OCI-LY3 (cell line): ENCODE results near the gene NHERF2.

Experiments used
- H2AFZ ChIP-seq: fragments of 200-600, 300-600 bp; shearing (Covaris generic); 2 replicates; pipeline ENCODE4 v1.6.0; 2014; ENCODE audit warnings: antibody characterized with exemption, low read depth, low read length
- H3K27ac ChIP-seq: fragments of 200-600, 300-600 bp; sonication (generic); 2 replicates; pipeline ENCODE4 v1.5.1; 2014; ENCODE audit warnings: mild to moderate bottlenecking, low read length, moderate library complexity, mixed read lengths
- H3K27me3 ChIP-seq: fragments of 200-600, 300-600 bp; sonication (generic); 2 replicates; pipeline ENCODE4 v1.6.1; 2014; ENCODE audit warnings: low read depth, low read length, mixed read lengths
- H3K36me3 ChIP-seq: fragments of 200-600, 300-600 bp; sonication (generic); replicated peaks from 2 replicates; pipeline ENCODE3; 2014; ENCODE audit warnings: low read depth, low read length, mixed read lengths
- H3K4me1 ChIP-seq: fragments of 300-600, 200-600 bp; sonication (generic); 2 replicates; pipeline ENCODE4 v1.6.1; 2014; ENCODE audit warnings: low read length, mixed read lengths
- H3K4me2 ChIP-seq: fragments of 200-600, 300-600 bp; sonication (generic); 2 replicates; pipeline ENCODE4 v1.6.1; 2014; ENCODE audit warnings: low read length, mixed read lengths
- H3K4me3 ChIP-seq: fragments of 300-600, 200-600 bp; sonication (generic); 2 replicates; pipeline ENCODE4 v1.5.1; 2014; ENCODE audit warnings: antibody characterized with exemption, mild to moderate bottlenecking, low read length, moderate library complexity
- H3K79me2 ChIP-seq: fragments of 300-600, 200-600 bp; shearing (Covaris generic); 2 replicates; pipeline ENCODE4 v1.6.1; 2014; ENCODE audit warnings: mild to moderate bottlenecking, low read length, mixed read lengths
- H3K9ac ChIP-seq: fragments of 300-600, 200-600 bp; shearing (Covaris generic); 2 replicates; pipeline ENCODE4 v1.6.0; 2014; ENCODE audit warnings: mild to moderate bottlenecking, low read length, moderate library complexity
- H3K9me3 ChIP-seq: fragments of 200-600, 300-600 bp; shearing (Covaris generic); 2 replicates; pipeline ENCODE4 v1.6.1; 2014; ENCODE audit warnings: low read length, mixed read lengths; ENCODE audit not compliant: insufficient read depth
- H4K20me1 ChIP-seq: fragments of 200-600, 300-600 bp; sonication (generic); 2 replicates; pipeline ENCODE4 v1.6.1; 2016; ENCODE audit warnings: low read length, mixed read lengths; ENCODE audit not compliant: insufficient read depth
- CTCF ChIP-seq: fragments of 200-600, 300-600 bp; sonication (generic); IDR thresholded peaks from 2 replicates; pipeline ENCODE4 v1.5.1; 2014; ENCODE audit warnings: antibody characterized with exemption, low read length, low read depth
- EZH2phosphoT487 ChIP-seq: fragments of 200-600 bp; shearing (Covaris generic); IDR thresholded peaks from 2 replicates; pipeline ENCODE4 v1.6.1; 2018; ENCODE audit warnings: antibody characterized with exemption, mixed run types, low read depth

Gene NHERF2

GRCh38 chr16:2034696-2035430 is 8.2 kb downstream of the NHERF2 start:
- H3K9ac ChIP-seq = no peak overlapping the region
- H3K4me3 ChIP-seq = no peak overlapping the region
- no peaks in the 10 kb centered on the region for H3K79me2 ChIP-seq
- H3K4me2 ChIP-seq = no peak overlapping the region
- H3K27me3 ChIP-seq = no peaks in the 10 kb centered on the region
- H3K36me3 ChIP-seq = no peaks in the 10 kb centered on the region
- no peak for TF ChIP-seq CTCF
- no peak for TF ChIP-seq EZH2phosphoT487
- H4K20me1 ChIP-seq = no peaks in the 10 kb centered on the region
- H3K9me3 ChIP-seq = no peaks in the 10 kb centered on the region
- peaks cover 9% of the 10 kb centered on the region for H3K4me1 ChIP-seq
- H3K27ac ChIP-seq = no peak overlapping the region
- H2AFZ ChIP-seq = no peak overlapping the region

GRCh38 chr16:2035431-2036199 is 8.9 kb downstream of the NHERF2 start:
- Histone ChIP-seq H3K9ac (no peak overlapping the region), H3K27ac (no peak overlapping the region), H2AFZ (no peak overlapping the region), H3K4me3 (no peak overlapping the region), H3K4me2 (no peak overlapping the region), H3K4me1 (peaks cover 9% of the 10 kb centered on the region), H4K20me1 (no peaks in the 10 kb centered on the region), H3K27me3 (no peaks in the 10 kb centered on the region), H3K36me3 (no peaks in the 10 kb centered on the region), H3K79me2 (no peaks in the 10 kb centered on the region), H3K9me3 (no peaks in the 10 kb centered on the region)
- TF ChIP-seq EZH2phosphoT487 (no peak), CTCF (no peak)

GRCh38 chr16:2036200-2036966 is 9.7 kb downstream of the NHERF2 start:
- Histone ChIP-seq H3K9me3 (no peaks in the 10 kb centered on the region), H3K79me2 (no peaks in the 10 kb centered on the region), H2AFZ (no peak overlapping the region), H4K20me1 (no peaks in the 10 kb centered on the region), H3K36me3 (no peaks in the 10 kb centered on the region), H3K4me1 (peaks cover 9% of the 10 kb centered on the region), H3K27me3 (no peaks in the 10 kb centered on the region), H3K4me3 (no peak overlapping the region), H3K9ac (no peak overlapping the region), H3K27ac (no peak overlapping the region), H3K4me2 (no peak overlapping the region)
- TF ChIP-seq EZH2phosphoT487 (no peak), CTCF (no peak)

GRCh38 chr16:2037115-2037514 is 10.4 kb downstream of the NHERF2 start:
- H3K9ac ChIP-seq = no peak overlapping the region
- no peak overlapping the region for H3K4me3 ChIP-seq
- H2AFZ ChIP-seq = no peak overlapping the region
- no peak for TF ChIP-seq EZH2phosphoT487
- TF ChIP-seq CTCF = no peak
- H3K36me3 ChIP-seq = no peaks in the 10 kb centered on the region
- no peak overlapping the region for H3K27ac ChIP-seq
- H3K9me3 ChIP-seq = no peaks in the 10 kb centered on the region
- H3K4me2 ChIP-seq = no peak overlapping the region
- peaks cover 8% of the 10 kb centered on the region for H3K4me1 ChIP-seq
- H3K79me2 ChIP-seq = no peaks in the 10 kb centered on the region
- H3K27me3 ChIP-seq = no peaks in the 10 kb centered on the region
- H4K20me1 ChIP-seq = no peaks in the 10 kb centered on the region
